MV-4-11 (cell line): ENCODE measurements around the gene FAM117B.

Experiments used
- DNase-seq: peaks from one replicate; lab custom pipeline; 2025; lab: John Stamatoyannopoulos, UW

FAM117B gene

GRCh38 chr2:202634556-202635427 lies at the start of gene FAM117B:
FAM117B (plus strand) TSS chr2:202634969; CDS start chr2:202635188, 219 bp downstream.
- DNase-seq = peak; percentile 99

GRCh38 chr2:202588647-202589581 lies 45.9 kb upstream of the FAM117B start:
- peak; percentile 45 for DNase-seq

DNA sequence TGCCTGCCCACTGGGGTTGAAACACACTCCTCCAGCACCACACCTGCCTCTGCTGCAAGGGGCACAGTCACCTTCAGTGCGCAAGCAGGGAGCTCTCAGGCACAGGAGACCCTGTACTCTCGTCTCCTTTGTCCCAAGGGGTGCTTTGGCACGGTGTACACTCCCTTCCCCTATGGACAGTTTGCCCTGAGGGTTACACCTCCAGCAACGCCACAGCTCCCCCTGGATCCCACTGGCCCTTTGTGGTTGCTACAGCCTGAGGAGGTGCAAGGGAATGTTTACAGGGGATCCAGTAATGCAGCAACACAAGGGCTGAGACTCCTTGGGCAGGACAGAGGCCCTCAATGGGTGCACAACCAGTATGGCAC lies 45.2 kb upstream of the FAM117B start:
- DNase-seq = no peak

- DNase-seq = no peak
Observed at GRCh38 chr2:202592566-202592965, 42.2 kb upstream of the FAM117B start.

DNA sequence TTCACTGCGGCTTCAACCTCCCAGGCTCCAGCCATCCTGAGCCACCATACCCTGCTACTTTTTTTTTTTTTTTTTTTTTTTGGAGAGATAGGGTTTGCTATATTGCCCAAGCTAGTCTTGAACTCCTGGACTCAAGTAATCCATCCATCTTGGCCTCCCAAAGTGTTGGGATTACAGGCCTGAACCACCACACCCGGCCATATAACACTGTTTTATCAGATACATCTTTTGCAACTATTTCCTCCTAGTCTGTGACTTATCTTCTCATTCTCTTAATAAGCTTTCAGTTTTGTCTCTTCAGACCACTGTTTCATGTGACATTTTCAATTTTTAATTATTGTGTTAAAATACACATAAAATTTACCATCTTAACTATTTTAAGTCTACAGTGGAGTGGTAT lies 35.7 kb upstream of the FAM117B start:
- no peak for DNase-seq

DNA sequence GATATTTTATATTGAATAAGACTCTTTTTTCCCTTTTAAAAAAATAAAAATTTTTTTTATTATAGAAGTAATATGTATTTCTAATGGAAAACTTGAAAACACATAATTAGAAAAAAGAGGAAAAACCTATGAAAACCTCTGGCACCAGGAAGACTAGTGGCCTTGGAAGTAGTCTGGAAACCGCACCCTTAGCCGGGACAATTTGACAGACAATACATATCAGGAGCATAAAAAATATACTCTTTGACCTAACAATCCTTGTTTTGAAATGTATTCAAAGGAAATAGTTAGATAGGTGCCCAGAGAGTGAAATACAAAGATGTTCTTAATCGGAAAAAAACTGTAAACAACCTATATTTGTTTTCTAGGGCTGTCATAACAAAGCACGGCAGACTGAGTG lies 34.9 kb upstream of the FAM117B start:
- no peak for DNase-seq

GRCh38 chr2:202604699-202605098 lies 30.1 kb upstream of the FAM117B start:
- DNase-seq = no peak

DNA sequence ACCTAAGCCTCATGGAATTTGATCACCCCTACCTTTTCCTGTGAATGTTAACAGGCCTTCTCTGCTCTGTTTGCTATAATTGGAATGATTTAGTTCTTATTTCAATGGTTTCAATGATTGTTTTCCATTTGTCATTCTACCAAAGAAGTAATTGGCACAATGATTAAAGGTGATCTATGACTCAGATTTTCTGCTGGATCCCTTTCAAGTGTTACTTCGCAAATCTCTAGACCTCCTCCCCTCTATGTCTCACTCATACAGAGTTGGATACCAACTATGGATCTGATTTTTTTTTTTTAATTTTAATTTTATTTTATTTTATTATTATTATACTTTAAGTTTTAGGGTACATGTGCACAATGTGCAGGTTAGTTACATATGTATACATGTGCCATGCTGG lies 29.6 kb upstream of the FAM117B start:
- DNase-seq = no peak

DNA sequence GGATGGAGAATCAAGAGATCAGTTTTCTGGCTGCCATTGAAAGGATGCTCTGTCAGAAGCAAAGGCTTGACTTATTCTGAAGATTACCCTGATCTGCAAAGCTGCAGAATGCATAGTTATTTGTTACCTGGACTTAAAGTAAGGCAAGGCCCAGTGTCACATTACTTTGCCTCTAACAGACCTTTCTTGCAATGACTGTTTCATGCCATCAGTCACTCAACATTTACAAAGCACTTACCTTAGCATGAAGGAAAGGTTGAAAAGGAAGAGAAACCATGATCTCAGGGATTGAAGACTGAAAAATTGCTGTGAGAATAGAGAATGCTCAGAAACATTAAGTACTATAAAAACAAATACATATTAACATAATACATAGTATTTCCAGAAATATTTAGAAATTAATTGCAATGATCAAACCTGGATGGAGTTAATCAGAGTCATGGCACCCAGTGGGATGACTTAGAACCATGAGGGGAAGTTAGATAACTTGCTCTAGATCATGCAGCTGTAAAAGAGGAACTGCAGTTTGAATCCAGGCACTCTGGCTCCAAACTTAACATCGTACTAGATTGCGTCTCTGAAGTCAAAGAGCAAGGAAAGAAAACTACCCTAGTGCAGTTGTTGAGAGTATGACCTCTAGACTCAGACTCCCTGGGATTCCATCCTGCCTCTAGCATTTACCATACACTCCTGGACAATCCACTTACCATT lies 26.5 kb upstream of the FAM117B start:
- peak; percentile 84 for DNase-seq

- DNase-seq = peak; percentile 85
Observed at GRCh38 chr2:202609381-202610145, 25.2 kb upstream of the FAM117B start.

- no peak for DNase-seq
Observed at GRCh38 chr2:202610380-202610779, 24.4 kb upstream of the FAM117B start.

DNA sequence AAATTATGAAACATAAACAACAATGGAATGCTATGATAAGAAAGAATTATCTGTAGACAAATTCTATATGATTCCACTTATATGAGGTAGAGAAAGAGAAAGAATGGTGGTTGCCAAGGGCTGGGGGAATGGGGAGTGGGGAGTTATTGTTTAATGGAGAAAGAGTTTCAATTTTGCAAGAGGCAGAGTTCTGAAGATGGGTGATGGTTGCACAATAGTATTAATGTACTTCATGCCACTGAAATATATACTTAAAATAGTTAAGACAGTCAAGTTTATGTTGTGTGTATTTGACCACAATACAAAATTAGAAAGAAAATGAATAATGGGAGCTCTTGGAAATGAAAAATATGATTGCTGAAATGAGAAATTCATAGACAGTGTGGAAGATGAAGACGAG lies 22.6 kb upstream of the FAM117B start:
- peak; percentile 60 for DNase-seq

DNA sequence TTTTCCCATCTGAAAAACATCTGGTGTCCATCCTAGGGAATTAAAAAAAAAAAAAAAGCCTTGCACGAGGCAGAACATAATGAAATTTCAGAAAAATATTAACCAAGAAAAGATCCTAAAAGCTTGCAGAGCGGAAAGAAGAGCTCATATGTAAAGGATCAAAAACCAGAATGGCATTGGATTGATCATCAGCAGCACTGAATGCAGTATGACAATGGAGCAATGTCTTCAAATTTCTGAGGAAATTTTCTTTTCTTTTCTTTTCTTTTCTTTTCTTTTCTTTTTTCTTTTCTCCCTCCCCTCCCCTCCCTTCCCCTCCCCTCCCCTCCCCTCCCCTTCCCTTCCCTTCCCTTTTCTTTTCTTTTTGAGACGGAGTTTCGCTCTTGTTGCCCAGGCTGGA lies 21.3 kb upstream of the FAM117B start:
- DNase-seq = no peak

DNA sequence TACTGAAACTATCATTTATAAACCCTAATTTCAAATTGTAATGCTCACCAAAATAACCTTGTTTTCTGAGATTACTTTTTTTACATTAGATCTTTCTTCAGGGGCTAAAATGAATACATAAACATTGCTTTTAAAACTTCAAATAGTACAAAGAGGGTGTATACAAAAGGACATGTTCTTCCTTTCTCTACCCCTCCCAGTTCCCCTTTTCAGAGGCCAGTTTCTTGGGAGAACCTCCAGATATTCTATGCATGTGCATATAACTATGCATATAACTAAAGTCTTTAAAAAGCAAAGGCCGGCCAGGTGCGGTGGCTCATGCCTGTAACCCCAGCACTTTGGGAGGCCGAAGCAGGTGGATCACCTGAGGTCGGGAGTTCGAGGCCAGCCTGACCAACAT lies 10.6 kb upstream of the FAM117B start:
- DNase-seq = peak; percentile 67

- DNase-seq = no peak
Observed at GRCh38 chr2:202627042-202627441, 7.7 kb upstream of the FAM117B start.

DNA sequence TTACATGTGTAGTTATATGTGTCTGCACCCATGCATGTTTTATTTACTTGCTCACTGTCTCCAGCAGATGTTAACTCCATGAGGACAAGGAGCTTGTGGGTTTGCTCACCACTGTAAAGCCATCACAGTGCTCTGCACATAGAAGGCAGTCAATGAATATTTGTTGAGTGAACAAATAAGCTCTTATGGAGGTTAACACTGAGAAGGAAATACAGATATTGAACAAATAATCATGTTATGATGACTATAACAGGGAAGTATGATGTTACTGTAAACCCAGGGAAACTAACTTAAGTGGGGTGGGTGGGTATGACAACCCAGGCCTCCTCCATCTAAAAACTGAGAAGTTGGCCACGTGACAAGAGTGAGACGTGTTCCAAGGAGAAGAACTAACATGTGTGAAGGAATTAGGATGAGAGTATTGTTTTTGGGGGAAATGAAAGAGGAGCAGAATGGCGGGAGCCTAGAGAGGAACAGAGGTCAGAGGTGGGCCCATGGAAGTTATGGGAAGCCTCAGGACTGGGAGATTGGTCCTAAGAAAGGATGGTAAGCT lies 6.0 kb upstream of the FAM117B start:
- DNase-seq = no peak

DNA sequence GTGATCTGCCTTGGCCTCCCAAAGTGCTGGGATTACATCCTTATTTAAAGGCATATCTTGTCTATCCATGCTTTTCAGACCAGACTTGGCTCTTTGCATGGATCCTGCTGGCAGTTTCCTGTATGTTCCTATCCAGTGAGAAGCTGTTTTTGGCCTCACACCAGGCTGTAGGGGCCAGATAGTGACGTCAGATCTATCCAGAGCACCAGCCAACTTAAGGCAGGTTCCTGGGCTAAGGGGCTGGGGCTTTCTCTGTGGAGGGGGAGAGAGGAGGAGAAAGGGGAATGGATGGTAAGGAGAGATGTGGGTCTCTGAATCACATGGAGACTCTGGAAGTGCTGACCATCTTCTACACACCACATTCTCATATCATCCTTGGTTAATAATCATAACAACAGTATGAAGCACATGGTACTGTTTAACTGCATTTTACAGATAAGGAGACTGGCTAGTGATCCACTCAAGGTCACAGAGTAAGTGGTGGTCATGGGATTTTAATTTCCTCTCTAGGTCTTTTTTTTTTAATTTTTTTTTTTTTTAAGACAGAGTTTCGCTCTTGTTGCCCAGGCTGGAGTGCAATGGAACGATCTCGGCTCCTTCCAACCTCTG lies 2.0 kb upstream of the FAM117B start:
- DNase-seq = no peak

DNA sequence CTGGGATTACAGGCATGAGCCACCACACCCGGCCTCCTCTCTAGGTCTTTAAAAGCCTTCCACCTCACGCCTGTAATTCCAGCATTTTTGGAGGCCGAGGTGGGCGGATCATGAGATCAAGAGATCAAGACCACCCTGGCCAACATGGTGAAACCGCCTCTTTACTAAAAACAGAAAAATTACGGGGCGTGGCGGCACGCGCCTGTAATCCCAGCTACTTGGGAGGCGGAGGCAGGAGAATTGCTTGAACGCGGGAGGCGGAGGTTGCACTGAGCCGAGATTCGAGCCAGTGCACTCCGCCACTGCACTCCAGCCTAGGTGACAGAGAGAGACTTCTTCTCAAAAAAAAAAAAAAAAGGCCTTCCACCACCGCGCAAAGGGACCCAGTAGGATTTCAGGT lies 1.3 kb upstream of the FAM117B start:
- DNase-seq = no peak

DNA sequence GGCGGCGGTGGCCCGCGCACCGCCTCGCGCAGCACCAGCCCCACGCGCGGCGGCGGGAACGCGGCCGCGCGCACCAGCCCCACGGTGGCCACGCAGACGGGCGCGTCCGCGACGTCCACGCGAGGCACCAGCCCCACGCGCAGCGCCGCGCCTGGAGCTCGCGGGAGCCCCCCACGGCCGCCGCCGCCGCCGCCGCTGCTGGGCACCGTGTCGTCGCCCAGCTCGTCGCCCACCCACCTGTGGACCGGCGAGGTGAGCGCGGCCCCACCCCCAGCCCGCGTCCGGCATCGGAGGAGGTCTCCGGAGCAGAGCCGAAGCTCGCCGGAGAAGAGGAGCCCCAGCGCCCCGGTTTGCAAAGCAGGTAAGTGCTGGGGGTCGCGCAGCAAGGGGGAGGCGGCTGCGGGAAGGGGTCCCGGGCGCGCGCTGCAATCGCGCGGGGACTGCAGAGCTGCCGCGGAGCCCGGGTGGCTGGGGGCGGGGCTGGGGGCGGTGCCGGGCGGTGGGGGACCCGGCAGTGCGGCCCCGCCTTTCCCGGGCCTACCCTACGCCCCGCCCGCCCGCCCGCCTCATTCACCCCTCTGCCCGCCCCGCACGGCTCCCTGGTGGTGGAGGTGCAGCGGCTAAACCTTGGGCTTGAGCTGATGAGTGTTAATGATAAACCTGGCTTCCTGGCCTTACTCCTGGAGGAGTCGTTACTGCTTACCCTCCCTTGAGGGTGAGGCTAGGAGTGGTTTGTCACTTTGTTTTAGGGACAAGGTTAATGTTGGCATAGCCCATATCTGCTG lies 851 bp downstream of the FAM117B start:
- DNase-seq = peak; percentile 50

DNA sequence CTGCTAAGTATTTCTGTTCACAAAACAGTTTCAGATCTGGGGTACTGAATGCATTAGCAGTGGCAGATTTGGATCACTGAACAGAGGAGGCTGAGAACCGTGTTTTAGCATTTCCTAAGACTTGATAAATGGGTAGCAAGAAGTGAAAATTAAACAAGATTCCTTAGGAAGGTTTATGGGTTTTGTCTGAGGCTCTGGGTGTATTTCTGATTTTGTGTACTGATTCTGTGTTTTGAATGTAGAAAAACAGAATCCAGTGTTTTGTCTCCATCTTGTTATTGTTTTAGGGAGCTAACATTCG lies 1.4 kb downstream of the FAM117B start:
- peak; percentile 49 for DNase-seq
